Endodermal cell (in vitro differentiated cells): ENCODE measurements around the gene MVD. TPM values are rescaled to one million over a fixed set of nuclear protein-coding genes. Genes with fewer than 3 reads are reported as not detected.
A peak's percentile ranks its signal among the peaks of the same experiment; 100 is the strongest.
"Not testable (repeated sequence)": the region's sequence is repeated elsewhere in the genome, so short reads cannot be mapped to it uniquely, and the experiment has no call there.

Source experiments
- DNase-seq: peaks from one replicate; pipeline ENCODE4 v3.0.0-alpha.2; 2017
- H3K27ac ChIP-seq: 2 replicates; pipeline ENCODE4 v1.5.1; 2013; ENCODE audit warnings: mild to moderate bottlenecking, low read depth, low read length, moderate library complexity
- H3K27me3 ChIP-seq: 2 replicates; pipeline ENCODE4 v1.6.1; 2013; ENCODE audit warnings: mild to moderate bottlenecking, low read length, moderate library complexity; ENCODE audit not compliant: insufficient read depth, control insufficient read depth, poor library complexity, severe bottlenecking
- H3K36me3 ChIP-seq: 2 replicates; pipeline ENCODE4 v1.7.0; 2013; ENCODE audit warnings: mild to moderate bottlenecking, low read length, moderate library complexity; ENCODE audit not compliant: control insufficient read depth, insufficient read depth
- H3K4me1 ChIP-seq: one replicate; pipeline ENCODE4 v1.7.0; 2013; ENCODE audit warnings: low read length; ENCODE audit not compliant: control insufficient read depth, insufficient read depth
- H3K4me3 ChIP-seq: 2 replicates; pipeline ENCODE4 v1.5.1; 2013; ENCODE audit warnings: mild to moderate bottlenecking, low read length, moderate library complexity
- H3K9ac ChIP-seq: 2 replicates; pipeline ENCODE4 v1.6.1; 2013; ENCODE audit warnings: mild to moderate bottlenecking, low read length, moderate library complexity; ENCODE audit not compliant: poor library complexity, severe bottlenecking; ENCODE audit errors: extremely low read depth
- H3K9me3 ChIP-seq: 2 replicates; pipeline ENCODE4 v1.6.1; 2013; ENCODE audit warnings: mild to moderate bottlenecking, low read length, moderate library complexity; ENCODE audit not compliant: control insufficient read depth
- H3K27ac Mint-ChIP-seq: 2 replicates; pipeline ENCODE4 v1.8.0; 2020; ENCODE audit warnings: mixed read lengths
- H3K27me3 Mint-ChIP-seq: 2 replicates; pipeline ENCODE4 v1.8.0; 2021; ENCODE audit warnings: mild to moderate bottlenecking, mixed read lengths; ENCODE audit not compliant: insufficient read depth
- H3K36me3 Mint-ChIP-seq: 2 replicates; pipeline ENCODE4 v1.8.0; 2020; ENCODE audit warnings: low read depth, mixed read lengths
- H3K4me1 Mint-ChIP-seq: 2 replicates; pipeline ENCODE4 v1.8.0; 2020; ENCODE audit warnings: mixed read lengths
- H3K4me3 Mint-ChIP-seq: 2 replicates; pipeline ENCODE4 v1.8.0; 2020; ENCODE audit warnings: mild to moderate bottlenecking, moderate library complexity, mixed read lengths
- H3K9me3 Mint-ChIP-seq: 2 replicates; pipeline ENCODE4 v1.8.0; 2020; ENCODE audit warnings: mild to moderate bottlenecking, mixed read lengths
- WGBS, 2 experiments: methylation state at CpG; one replicate each; pipeline versions ENCODE4 v1.1.5 to v1.1.7; 2013; ENCODE audit warnings: missing lambda C conversion rate in 2 of 2, mixed read lengths in 1 of 2; ENCODE audit not compliant: insufficient coverage in 1 of 2, insufficient read length in 1 of 2; 5-methylcytosine and 5-hydroxymethylcytosine counted together
- total RNA-seq, 2 donors: library from RNA; stranded (reverse); fragmentation: NEBNext Ultra II Directional in 1 of 2; extraction: Animal tissue kit (Norgen Biotek cat#: 25700) in 1 of 2; gene quantifications; 2 replicates in 1 of 2; 3 replicates in 1 of 2; pipeline ENCODE4 v1.2.1, GENCODE V29; 2021
- TF ChIP-seq, protein P1 (sequence below): fragments of 200-600 bp; sonication (generic); conservative IDR thresholded peaks from 2 replicates; pipeline ENCODE4 v1.5.0; 2021; ENCODE audit warnings: antibody characterized with exemption, mild to moderate bottlenecking

The MVD gene
- total RNA-seq, 2 donors from 2014 or later, result 79.8 to 81.4 TPM

DNA sequence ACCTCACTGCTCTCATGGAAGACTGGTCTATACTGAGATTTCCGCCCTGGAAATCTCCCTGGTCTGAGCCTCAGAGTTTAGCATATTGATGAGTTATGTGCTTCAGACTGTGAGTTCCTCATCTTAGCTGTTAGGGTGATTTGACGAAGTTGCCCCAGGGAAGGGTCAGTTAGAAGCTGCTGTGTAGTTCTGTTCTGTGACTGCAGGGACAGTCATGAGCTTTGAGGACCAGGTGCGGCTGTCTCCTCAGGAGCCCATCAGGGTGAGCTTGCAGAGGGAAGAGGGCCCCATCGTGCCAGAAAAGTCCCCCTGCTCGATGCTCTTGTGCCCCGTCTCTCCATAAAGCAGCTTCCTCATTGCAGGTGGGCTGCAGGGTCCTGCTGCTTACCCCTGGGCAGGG lies 52.8 kb downstream of the MVD start:
- H3K27ac ChIP-seq, result no peak overlapping the region
- H3K9me3 ChIP-seq, result no peaks in the 10 kb centered on the region
- Mint-ChIP-seq H3K4me3 (no peak overlapping the region), H3K27me3 (no peaks in the 10 kb centered on the region), H3K36me3 (peaks cover 52% of the 10 kb centered on the region), H3K9me3 (no peaks in the 10 kb centered on the region), H3K4me1 (peaks cover 5% of the 10 kb centered on the region), H3K27ac (no peak overlapping the region)
- no peak overlapping the region for H3K4me3 ChIP-seq
- 88 to 94% methylated on average over 3 to 6 of the region's 6 CpGs for WGBS, 2 experiments
- TF ChIP-seq, protein P1, sequence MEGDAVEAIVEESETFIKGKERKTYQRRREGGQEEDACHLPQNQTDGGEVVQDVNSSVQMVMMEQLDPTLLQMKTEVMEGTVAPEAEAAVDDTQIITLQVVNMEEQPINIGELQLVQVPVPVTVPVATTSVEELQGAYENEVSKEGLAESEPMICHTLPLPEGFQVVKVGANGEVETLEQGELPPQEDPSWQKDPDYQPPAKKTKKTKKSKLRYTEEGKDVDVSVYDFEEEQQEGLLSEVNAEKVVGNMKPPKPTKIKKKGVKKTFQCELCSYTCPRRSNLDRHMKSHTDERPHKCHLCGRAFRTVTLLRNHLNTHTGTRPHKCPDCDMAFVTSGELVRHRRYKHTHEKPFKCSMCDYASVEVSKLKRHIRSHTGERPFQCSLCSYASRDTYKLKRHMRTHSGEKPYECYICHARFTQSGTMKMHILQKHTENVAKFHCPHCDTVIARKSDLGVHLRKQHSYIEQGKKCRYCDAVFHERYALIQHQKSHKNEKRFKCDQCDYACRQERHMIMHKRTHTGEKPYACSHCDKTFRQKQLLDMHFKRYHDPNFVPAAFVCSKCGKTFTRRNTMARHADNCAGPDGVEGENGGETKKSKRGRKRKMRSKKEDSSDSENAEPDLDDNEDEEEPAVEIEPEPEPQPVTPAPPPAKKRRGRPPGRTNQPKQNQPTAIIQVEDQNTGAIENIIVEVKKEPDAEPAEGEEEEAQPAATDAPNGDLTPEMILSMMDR, result peak; percentile 68
- peak; percentile 70 for DNase-seq
- no peaks in the 10 kb centered on the region for H3K27me3 ChIP-seq
- peaks cover 71% of the 10 kb centered on the region for H3K36me3 ChIP-seq
- no peaks in the 10 kb centered on the region for H3K4me1 ChIP-seq
- H3K9ac ChIP-seq, result no peak overlapping the region

DNA sequence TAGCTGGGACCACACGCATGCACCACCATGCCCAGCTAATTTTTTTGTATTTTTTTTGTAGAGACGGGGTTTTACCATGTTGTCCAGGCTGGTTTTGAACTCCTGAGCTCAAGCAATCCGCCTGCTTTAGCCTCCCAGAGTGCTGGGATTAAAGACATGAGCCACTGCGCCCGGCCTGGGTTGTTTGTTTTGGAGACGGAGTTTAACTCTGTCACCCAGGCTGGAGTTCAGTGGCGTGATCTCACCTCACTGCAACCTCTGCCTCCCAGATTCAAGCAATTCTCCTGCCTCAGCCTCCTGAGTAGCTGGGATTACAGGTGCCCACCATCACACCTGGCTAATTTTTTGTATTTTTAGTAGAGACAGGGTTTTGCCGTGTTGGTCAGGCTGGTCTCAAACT lies 53.5 kb downstream of the MVD start:
- not testable (repeated sequence) for H3K9me3 Mint-ChIP-seq, H3K9me3 ChIP-seq, H3K4me1 Mint-ChIP-seq, H3K4me3 ChIP-seq, H3K9ac ChIP-seq, H3K27ac Mint-ChIP-seq, H3K4me1 ChIP-seq, H3K27ac ChIP-seq, H3K4me3 Mint-ChIP-seq, H3K27me3 Mint-ChIP-seq, H3K27me3 ChIP-seq, DNase-seq
- H3K36me3 Mint-ChIP-seq, result peaks cover 52% of the 10 kb centered on the region
- H3K36me3 ChIP-seq, result peaks cover 77% of the 10 kb centered on the region
- 87 to 94% methylated on average over 7 to 8 of the region's 8 CpGs for WGBS, 2 experiments

DNA sequence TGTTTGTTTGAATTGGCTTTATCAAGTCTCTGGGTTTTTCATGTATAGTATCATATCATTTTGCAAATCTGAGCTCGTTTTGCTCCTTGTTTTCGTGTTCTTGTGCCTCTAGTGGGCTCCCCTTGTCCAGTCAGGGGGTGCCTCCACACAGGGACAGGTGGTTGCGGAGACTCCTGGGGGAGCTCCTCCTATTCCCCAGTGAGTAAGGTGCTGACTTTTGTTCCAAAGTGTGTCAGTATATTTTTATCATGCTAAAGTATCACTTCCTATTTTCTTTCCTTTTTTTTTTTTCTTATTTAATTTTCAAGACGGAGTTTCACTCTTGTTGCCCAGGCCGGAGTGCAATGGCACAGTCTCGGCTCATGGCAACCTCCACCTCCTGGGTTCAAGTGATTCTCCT lies 54.8 kb downstream of the MVD start:
- no peaks in the 10 kb centered on the region for H3K9me3 Mint-ChIP-seq
- TF ChIP-seq, protein P1, result no peak
- H3K27ac Mint-ChIP-seq, result no peak overlapping the region
- no peak overlapping the region for H3K9ac ChIP-seq
- no peaks in the 10 kb centered on the region for H3K4me1 ChIP-seq
- WGBS, 2 experiments, result 92 to 100% methylated on average over 5 to 6 of the region's 6 CpGs
- H3K36me3 Mint-ChIP-seq, result peaks cover 48% of the 10 kb centered on the region
- peaks cover 72% of the 10 kb centered on the region for H3K36me3 ChIP-seq
- no peak for DNase-seq
- no peak overlapping the region for H3K4me3 ChIP-seq
- no peaks in the 10 kb centered on the region for H3K27me3 ChIP-seq
- no peak overlapping the region for H3K27ac ChIP-seq
- H3K4me3 Mint-ChIP-seq, result no peak overlapping the region
- no peaks in the 10 kb centered on the region for H3K9me3 ChIP-seq
- peaks cover 5% of the 10 kb centered on the region for H3K4me1 Mint-ChIP-seq
- H3K27me3 Mint-ChIP-seq, result no peaks in the 10 kb centered on the region

DNA sequence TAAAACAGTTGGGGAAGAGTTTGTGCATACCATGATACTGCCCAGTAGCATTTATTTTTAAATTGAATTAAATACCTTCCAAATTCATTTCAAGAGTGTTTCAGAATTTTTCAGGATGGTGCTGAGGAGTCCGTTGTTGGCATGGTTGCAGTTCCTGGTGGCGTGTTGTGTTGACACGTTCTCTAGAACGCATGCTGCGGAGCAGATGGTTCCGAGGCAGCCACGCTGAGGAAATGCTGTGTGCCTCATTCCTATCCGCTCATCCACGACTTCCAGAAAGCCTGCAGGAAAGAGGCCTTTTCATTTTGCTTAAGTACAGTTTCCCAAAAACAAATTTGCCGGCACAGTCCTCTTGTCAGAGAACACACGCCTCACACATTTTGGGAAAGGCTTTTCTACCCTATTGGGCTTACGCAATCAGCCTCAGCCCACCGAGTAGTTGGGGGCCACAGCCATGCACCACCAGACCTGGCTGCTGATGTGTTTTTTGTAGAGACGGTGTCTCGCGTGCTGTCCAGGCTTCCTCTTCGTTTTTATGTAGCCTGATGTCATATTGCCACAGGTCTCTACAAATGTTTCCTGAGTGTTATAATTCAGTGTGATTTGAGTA lies 56.6 kb downstream of the MVD start:
- TF ChIP-seq, protein P1, result no peak
- WGBS, 2 experiments, result 95 to 97% methylated on average over 16 to 17 of the region's 17 CpGs
- Histone ChIP-seq H3K9ac (no peak overlapping the region), H3K9me3 (no peaks in the 10 kb centered on the region), H3K27ac (no peak overlapping the region), H3K36me3 (peaks cover 74% of the 10 kb centered on the region), H3K4me3 (no peak overlapping the region), H3K27me3 (no peaks in the 10 kb centered on the region), H3K4me1 (no peaks in the 10 kb centered on the region)
- peaks cover 5% of the 10 kb centered on the region for H3K4me1 Mint-ChIP-seq
- DNase-seq, result no peak
- H3K27me3 Mint-ChIP-seq, result no peaks in the 10 kb centered on the region
- H3K4me3 Mint-ChIP-seq, result no peak overlapping the region
- no peak overlapping the region for H3K27ac Mint-ChIP-seq
- peaks cover 56% of the 10 kb centered on the region for H3K36me3 Mint-ChIP-seq
- no peaks in the 10 kb centered on the region for H3K9me3 Mint-ChIP-seq
